Measurements from ENCODE around the gene L1CAM.
"Not testable (repeated sequence)": the region's sequence is repeated elsewhere in the genome, so short reads cannot be mapped to it uniquely, and the experiment has no call there.

L1CAM gene

GRCh38 chrX:153827903-153828302 is 58.1 kb downstream of the L1CAM start:
- DNase-seq = no peak

GRCh38 chrX:153827016-153827415 is 59.0 kb downstream of the L1CAM start:
- no peak for DNase-seq

- DNase-seq = no peak
These were observed 60.9 kb downstream of the L1CAM start for GRCh38 chrX:153825042-153825441.

GRCh38 chrX:153824348-153824747 is 61.6 kb downstream of the L1CAM start:
- no peak for DNase-seq

- DNase-seq = no peak
These were observed 64.9 kb downstream of the L1CAM start for GRCh38 chrX:153821066-153821465.

GRCh38 chrX:153820601-153821000 is 65.4 kb downstream of the L1CAM start:
- DNase-seq = no peak

- no peak for DNase-seq
These were observed 66.5 kb downstream of the L1CAM start for GRCh38 chrX:153819384-153820040.

- peak; percentile 51 for DNase-seq
These were observed 67.2 kb downstream of the L1CAM start for GRCh38 chrX:153818571-153819383.

- not testable (repeated sequence) for DNase-seq
These were observed 67.9 kb downstream of the L1CAM start for GRCh38 chrX:153818064-153818463.

GRCh38 chrX:153816831-153817690 is 68.9 kb downstream of the L1CAM start:
- no peak for DNase-seq

GRCh38 chrX:153814591-153815315 is 71.2 kb downstream of the L1CAM start:
- DNase-seq = no peak

GRCh38 chrX:153813161-153813560 is 72.8 kb downstream of the L1CAM start:
- DNase-seq = no peak

- no peak for DNase-seq
These were observed 73.8 kb downstream of the L1CAM start for GRCh38 chrX:153812220-153812619.
